Pancreas (tissue), 10 donors: ENCODE measurements around the gene HOXC4. TPM values are rescaled to one million over a fixed set of nuclear protein-coding genes. Genes with fewer than 3 reads are reported as not detected.

ENCODE experiments used
- ATAC-seq, 4 donors: fragments of 200-7000 bp; cut with Tn5 transposase; one replicate each; pipeline versions ENCODE4 v1.8.0 to v1.9.1; 2020; ENCODE audit warnings: mild to moderate bottlenecking in 4 of 4, moderate library complexity in 4 of 4
- DNase-seq, 6 donors: peaks; one replicate each; pipeline ENCODE4 v3.0.0-alpha.2; 2020
- FAIRE-seq: peaks from 2 replicates; lab custom pipeline; 2012; peaks lifted over from hg19 to GRCh38; lab: Jason Lieb, UNC
- H3K27ac ChIP-seq, 4 donors: fragments of 200-600 bp; sonication (generic); 1 replicate in 3 of 4; 2 replicates in 1 of 4; pipeline versions ENCODE4 v1.5.0 to v1.8.0; 2020
- H3K27me3 ChIP-seq, 4 donors: fragments of 200-600 bp; one replicate each; pipeline ENCODE4 v1.8.0; 2021
- H3K36me3 ChIP-seq, 3 donors: fragments of 200-600 bp; sonication (generic) in 1 of 3; one replicate each; pipeline versions ENCODE4 v1.5.0 to v1.8.0; 2020 to 2021
- H3K4me1 ChIP-seq, 3 donors: fragments of 200-600 bp; one replicate each; pipeline ENCODE4 v1.8.0; 2021
- H3K4me3 ChIP-seq, 4 donors: fragments of 200-600 bp; sonication (generic) in 2 of 4; one replicate each; pipeline versions ENCODE4 v1.5.0 to v1.8.0; 2020 to 2021
- H3K9me3 ChIP-seq, 4 donors: fragments of 200-600 bp; one replicate each; pipeline ENCODE4 v1.8.0; 2021
- CTCF ChIP-seq, 4 donors: fragments of 200-600 bp; sonication (generic) in 3 of 4; IDR thresholded peaks; one replicate each; pipeline versions ENCODE4 v1.5.0 to v1.8.0; 2021; ENCODE audit warnings: antibody characterized with exemption in 4 of 4
- WGBS, 2 donors: extraction: QIAGEN DNeasy Blood & Tissue Kit; methylation state at CpG; one replicate each; pipeline ENCODE4 v1.1.7; 2013; 5-methylcytosine and 5-hydroxymethylcytosine counted together
- intact Hi-C, 3 donors: fragments of 100-400 bp; cut with DNase I; formaldehyde crosslinking; loops; one replicate each; pipeline versions ENCODE4 v1.11.1 to v1.14.2; 2022
- polyA plus RNA-seq, 2 donors: library from polyadenylated mRNA; stranded (reverse); fragments of 200-250 nt; gene quantifications; one replicate each; pipeline ENCODE4 v1.2.3, GENCODE V29; 2013
- total RNA-seq, 6 donors: library from RNA; stranded (reverse); fragmentation: NEBNext Ultra II Directional in 4 of 6; extraction: Animal tissue kit (Norgen Biotek cat#: 25700) in 4 of 6; gene quantifications; one replicate each; pipeline versions ENCODE4 v1.2.1 to v1.2.4, GENCODE V29; 2021 to 2023
- donor health status: healthy with polysubstance abuse.
- donor health status: DM: no; HTN: no; CAD: no; lungs with moderate emphysema.
- donor health status: DM: no; HTN: no; CAD: no.
- donor health status: control.
- donor health status: control.
- donor health status: Bipolar disorder and iron deficiency.
- donor health status: DM: yes; HTN: yes; CAD: no.
- donor health status: DM: no; HTN: no; CAD: no.
- donor health status: DM: no; HTN: no; CAD: no.
- donor health status: DM: yes; HTN: yes; CAD: no.

Gene HOXC4
- total and polyA plus RNA-seq, 8 donors: 0.15 to 0.62 (median 0.25) TPM; not detected in 4

DNA sequence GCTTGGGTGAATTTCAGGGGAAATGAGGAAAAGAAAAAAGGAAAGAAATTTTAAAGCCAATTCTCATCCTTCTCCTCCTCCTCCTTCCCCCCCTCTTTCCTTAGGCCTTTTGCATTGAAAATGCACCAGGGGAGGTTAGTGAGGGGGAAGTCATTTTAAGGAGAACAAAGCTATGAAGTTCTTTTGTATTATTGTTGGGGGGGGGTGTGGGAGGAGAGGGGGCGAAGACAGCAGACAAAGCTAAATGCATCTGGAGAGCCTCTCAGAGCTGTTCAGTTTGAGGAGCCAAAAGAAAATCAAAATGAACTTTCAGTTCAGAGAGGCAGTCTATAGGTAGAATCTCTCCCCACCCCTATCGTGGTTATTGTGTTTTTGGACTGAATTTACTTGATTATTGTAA is 1.9 kb downstream of the HOXC4 start:
- DNase-seq: no peak
- Histone ChIP-seq H3K27me3 (peaks cover 0 to 17% (median 0%) of the 10 kb centered on the region in 4 donors), H3K27ac (no peak overlapping the region), H3K4me3 (no peak overlapping the region), H3K36me3 (no peaks in the 10 kb centered on the region), H3K4me1 (no peaks in the 10 kb centered on the region), H3K9me3 (no peaks in the 10 kb centered on the region)
- 79 to 92% methylated on average over 2 of the region's 2 CpGs for WGBS, 2 donors
- FAIRE-seq: no peak
- intact Hi-C loops: no loop called here
- no peak for TF ChIP-seq CTCF (IDR thresholded peaks at IDR 0.05)
- no peak for ATAC-seq

DNA sequence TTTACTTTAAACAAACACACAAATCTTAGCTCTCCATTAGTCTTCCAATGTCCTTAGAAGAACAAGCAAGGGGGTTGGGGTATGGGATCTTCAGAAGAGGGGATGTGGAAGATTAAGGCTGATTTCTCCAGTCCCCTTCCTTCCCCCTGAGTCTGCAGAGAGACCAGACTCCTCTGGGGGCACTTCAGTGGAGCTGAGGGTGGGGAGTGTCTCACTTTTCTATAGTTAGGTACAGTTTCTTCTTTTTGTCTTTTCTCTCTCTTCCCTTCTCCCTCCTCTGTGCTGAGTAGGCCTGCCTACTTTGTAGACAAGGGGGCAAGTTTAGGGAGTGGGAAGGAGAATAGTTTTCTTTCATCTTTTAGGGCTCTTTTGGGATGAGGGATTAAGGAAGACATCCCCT is 2.5 kb downstream of the HOXC4 start:
- H3K4me1 ChIP-seq: no peaks in the 10 kb centered on the region
- no peaks in the 10 kb centered on the region for H3K36me3 ChIP-seq
- H3K27me3 ChIP-seq: peaks cover 0 to 17% (median 0%) of the 10 kb centered on the region in 4 donors
- TF ChIP-seq CTCF (IDR thresholded peaks at IDR 0.05): no peak
- DNase-seq (no peak), ATAC-seq (no peak), FAIRE-seq (no peak)
- H3K4me3 ChIP-seq: no peak overlapping the region
- H3K9me3 ChIP-seq: no peaks in the 10 kb centered on the region
- H3K27ac ChIP-seq: no peak overlapping the region
- intact Hi-C loops: no loop called here

DNA sequence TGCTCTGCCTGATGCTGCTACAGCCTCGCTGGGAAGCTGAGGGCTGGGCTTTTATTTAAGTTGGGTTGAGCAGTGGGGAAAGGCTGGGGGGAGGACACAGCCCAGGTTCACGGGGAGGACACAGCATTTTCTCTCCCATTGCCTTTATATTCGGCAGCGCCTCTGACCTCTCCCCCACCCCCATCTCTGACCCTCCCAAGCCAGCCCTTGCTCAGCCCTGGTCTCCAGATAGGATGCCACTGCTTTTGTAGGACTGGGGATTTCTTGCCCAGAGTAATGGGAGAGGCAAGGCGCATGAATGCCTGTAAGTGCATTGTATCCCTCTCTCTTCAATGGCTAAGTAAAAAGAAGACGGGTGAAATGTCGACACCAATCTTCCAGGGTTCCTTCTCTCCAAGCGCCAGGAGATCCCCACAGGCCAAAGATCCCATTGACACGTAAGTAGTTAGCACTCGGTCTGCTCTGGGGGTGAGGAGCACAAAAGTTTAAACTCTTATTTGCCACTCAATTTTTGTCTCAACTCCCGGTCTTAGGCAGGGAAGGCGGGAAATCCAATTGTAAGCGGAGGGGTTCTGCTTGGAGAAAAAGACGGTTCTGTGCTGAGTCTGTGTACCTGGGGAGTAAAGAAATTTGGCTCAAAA is 4.6 kb downstream of the HOXC4 start:
- H3K36me3 ChIP-seq: no peaks in the 10 kb centered on the region
- no peaks in the 10 kb centered on the region for H3K9me3 ChIP-seq
- intact Hi-C loops: no loop called here
- H3K27me3 ChIP-seq: peaks cover 0 to 8% (median 0%) of the 10 kb centered on the region in 4 donors
- FAIRE-seq: no peak
- no peak for TF ChIP-seq CTCF (IDR thresholded peaks at IDR 0.05)
- H3K4me3 ChIP-seq: no peak overlapping the region
- no peaks in the 10 kb centered on the region for H3K4me1 ChIP-seq
- DNase-seq: no peak
- no peak for ATAC-seq
- H3K27ac ChIP-seq: no peak overlapping the region
- 57% methylated on average over 14 of the region's 14 CpGs for WGBS, 2 donors

DNA sequence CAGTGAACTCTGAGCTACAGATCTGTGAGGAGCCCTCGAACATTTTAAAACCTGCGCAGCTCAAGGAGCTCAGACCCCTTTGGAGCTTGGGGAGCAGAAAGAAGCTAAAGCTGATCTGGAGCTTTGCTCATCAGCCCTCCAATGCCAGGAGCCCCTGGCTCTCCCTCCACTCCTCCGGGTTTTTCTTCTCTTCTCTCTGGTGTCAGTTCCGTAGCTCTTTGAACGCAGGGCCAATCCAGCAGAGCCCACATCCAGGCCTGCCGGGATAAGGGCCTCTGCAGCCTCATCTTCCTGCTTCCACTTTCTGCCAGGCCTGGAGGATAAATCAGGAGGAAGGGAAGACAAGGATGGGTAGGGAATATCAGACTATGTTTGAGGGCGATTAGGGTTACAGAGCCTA is 6.0 kb downstream of the HOXC4 start:
- FAIRE-seq (no peak), ATAC-seq (no peak), DNase-seq (no peak)
- 41 to 47% methylated on average over 7 of the region's 7 CpGs for WGBS, 2 donors
- Histone ChIP-seq H3K27ac (no peak overlapping the region), H3K9me3 (no peaks in the 10 kb centered on the region), H3K4me3 (no peak overlapping the region), H3K27me3 (no peaks in the 10 kb centered on the region), H3K4me1 (no peaks in the 10 kb centered on the region), H3K36me3 (no peaks in the 10 kb centered on the region)
- intact Hi-C loops: no loop called here
- TF ChIP-seq CTCF (IDR thresholded peaks at IDR 0.05): no peak

- intact Hi-C loops: no loop called here
- WGBS, 2 donors: 32 to 35% methylated on average over 38 of the region's 38 CpGs
These were observed 6.7 kb downstream of the HOXC4 start for GRCh38 chr12:54060174-54060974.

More at GRCh38 chr12:54060174-54060974, 6.7 kb downstream of the HOXC4 start:
- ATAC-seq: no peak
- Histone ChIP-seq H3K9me3 (no peaks in the 10 kb centered on the region), H3K36me3 (no peaks in the 10 kb centered on the region), H3K4me1 (no peaks in the 10 kb centered on the region), H3K27ac (no peak overlapping the region), H3K4me3 (no peak overlapping the region), H3K27me3 (no peaks in the 10 kb centered on the region)
- FAIRE-seq: no peak
- no peak for DNase-seq
- no peak for TF ChIP-seq CTCF (IDR thresholded peaks at IDR 0.05)
